Measurements from ENCODE around the gene ATAD1. TPM values are rescaled to one million over a fixed set of nuclear protein-coding genes. Genes with fewer than 3 reads are reported as not detected.

ATAD1 gene
- total RNA-seq, 4 donors from 2014 or later: 34.2 to 43.2 (median 38.5) TPM

- WGBS, 2 donors: 74 to 84% methylated on average over 11 of the region's 11 CpGs
- intact Hi-C loops (cut with DNase I; ENCODE audit: low total_unique reads): no loop called here
- no peak for DNase-seq (ENCODE audit: low spot score in 2 of 2)
- TF ChIP-seq POLR2A (IDR thresholded peaks at IDR 0.05): no peak
- TF ChIP-seq CTCF (IDR thresholded peaks at IDR 0.05): no peak
- no peak overlapping the region for H3K4me3 ChIP-seq (ENCODE audit: low read depth, poor library complexity, severe bottlenecking)
Observed at GRCh38 chr10:87712913-87713616, 105.0 kb downstream of the ATAD1 start.

GRCh38 chr10:87707254-87707653, 110.8 kb downstream of the ATAD1 start:
- 94 to 96% methylated on average over 4 of the region's 4 CpGs for WGBS, 2 donors
- intact Hi-C loops (cut with DNase I; ENCODE audit: low total_unique reads): no loop called here
- DNase-seq (ENCODE audit: low spot score in 2 of 2): no peak
- no peak overlapping the region for H3K4me3 ChIP-seq (ENCODE audit: low read depth, poor library complexity, severe bottlenecking)
- no peak for TF ChIP-seq CTCF (IDR thresholded peaks at IDR 0.05)
- TF ChIP-seq POLR2A (IDR thresholded peaks at IDR 0.05): no peak

- intact Hi-C loops (cut with DNase I; ENCODE audit: low total_unique reads): no loop called here
- no peak for TF ChIP-seq CTCF (IDR thresholded peaks at IDR 0.05)
- no peak overlapping the region for H3K4me3 ChIP-seq (ENCODE audit: low read depth, poor library complexity, severe bottlenecking)
- no peak for DNase-seq (ENCODE audit: low spot score in 2 of 2)
- 73 to 87% methylated on average over 4 of the region's 4 CpGs for WGBS, 2 donors
Observed at GRCh38 chr10:87706731-87707130, 111.3 kb downstream of the ATAD1 start.

GRCh38 chr10:87705339-87705738, 112.7 kb downstream of the ATAD1 start:
- no peak for TF ChIP-seq CTCF (IDR thresholded peaks at IDR 0.05)
- no peak for TF ChIP-seq POLR2A (IDR thresholded peaks at IDR 0.05)
- intact Hi-C loops (cut with DNase I; ENCODE audit: low total_unique reads): no loop called here
- no peak for DNase-seq (ENCODE audit: low spot score in 2 of 2)
- no peak overlapping the region for H3K4me3 ChIP-seq (ENCODE audit: low read depth, poor library complexity, severe bottlenecking)

- WGBS, 2 donors: 56 to 84% methylated on average over 1 of the region's 1 CpG
- TF ChIP-seq POLR2A (IDR thresholded peaks at IDR 0.05): no peak
- no peak for TF ChIP-seq CTCF (IDR thresholded peaks at IDR 0.05)
- no peak for DNase-seq (ENCODE audit: low spot score in 2 of 2)
- intact Hi-C loops (cut with DNase I; ENCODE audit: low total_unique reads): no loop called here
- no peak overlapping the region for H3K4me3 ChIP-seq (ENCODE audit: low read depth, poor library complexity, severe bottlenecking)
Observed at GRCh38 chr10:87703771-87704170, 114.3 kb downstream of the ATAD1 start.

GRCh38 chr10:87702973-87703294, 115.1 kb downstream of the ATAD1 start:
- no peak for TF ChIP-seq POLR2A (IDR thresholded peaks at IDR 0.05)
- TF ChIP-seq CTCF (IDR thresholded peaks at IDR 0.05): no peak
- WGBS, 2 donors: 78 to 100% methylated on average over 4 of the region's 4 CpGs
- H3K4me3 ChIP-seq (ENCODE audit: low read depth, poor library complexity, severe bottlenecking): no peak overlapping the region
- intact Hi-C loops (cut with DNase I; ENCODE audit: low total_unique reads): no loop called here
- no peak for DNase-seq (ENCODE audit: low spot score in 2 of 2)
